Esophagus squamous epithelium (tissue), 4 donors: ENCODE measurements around the gene TOP2A.

Experiments
- POLR2A ChIP-seq, 4 donors: fragments of 450-650 bp; IDR thresholded peaks; one replicate each; pipeline ENCODE4 v1.6.1; 2017; ENCODE audit warnings: antibody characterized with exemption in 4 of 4, mild to moderate bottlenecking in 4 of 4, moderate library complexity in 3 of 4
- TF ChIP-seq, protein P1 (sequence below), 6 experiments: fragments of 450-650 bp in 4 of 6; fragments of 200-600 bp in 2 of 6; sonication (generic) in 2 of 6; IDR thresholded peaks; one replicate each; pipeline ENCODE4 v1.5.1; 2016 to 2019; ENCODE audit warnings: antibody characterized with exemption in 6 of 6, mild to moderate bottlenecking in 4 of 6, moderate library complexity in 4 of 6

DNA sequence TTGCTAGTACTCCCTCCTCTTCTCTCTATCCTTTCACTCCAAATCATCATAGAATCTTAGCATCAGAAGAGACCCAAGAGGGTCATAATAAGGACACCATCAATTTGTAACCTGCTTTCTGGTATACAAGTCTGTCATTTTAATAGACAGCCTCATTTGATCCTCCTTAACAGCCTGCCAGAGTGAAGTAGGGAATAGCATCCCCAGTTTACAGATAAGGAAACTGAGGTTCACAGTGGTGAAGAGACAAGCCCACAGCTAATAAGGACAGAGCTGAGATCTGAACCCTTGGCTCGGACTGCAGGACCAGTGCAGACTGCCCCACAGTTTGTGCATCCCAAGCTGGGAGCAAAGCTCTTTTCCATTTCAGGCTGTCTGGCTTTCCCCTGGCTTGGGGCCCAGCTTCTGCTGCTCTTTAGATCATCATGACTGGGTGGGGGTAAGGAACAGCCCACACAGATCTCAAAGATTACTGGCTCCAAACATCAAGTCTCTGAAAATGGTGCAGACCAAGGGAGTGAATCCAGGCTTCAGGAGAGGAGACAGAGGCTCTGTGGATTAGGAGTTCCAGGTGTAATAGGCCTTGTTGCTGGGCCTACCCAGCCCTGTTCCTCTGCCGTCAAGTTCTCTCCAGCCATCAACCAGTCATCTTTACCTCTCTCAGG, 15.3 kb upstream of the TOP2A start:
- TF ChIP-seq, protein P1, sequence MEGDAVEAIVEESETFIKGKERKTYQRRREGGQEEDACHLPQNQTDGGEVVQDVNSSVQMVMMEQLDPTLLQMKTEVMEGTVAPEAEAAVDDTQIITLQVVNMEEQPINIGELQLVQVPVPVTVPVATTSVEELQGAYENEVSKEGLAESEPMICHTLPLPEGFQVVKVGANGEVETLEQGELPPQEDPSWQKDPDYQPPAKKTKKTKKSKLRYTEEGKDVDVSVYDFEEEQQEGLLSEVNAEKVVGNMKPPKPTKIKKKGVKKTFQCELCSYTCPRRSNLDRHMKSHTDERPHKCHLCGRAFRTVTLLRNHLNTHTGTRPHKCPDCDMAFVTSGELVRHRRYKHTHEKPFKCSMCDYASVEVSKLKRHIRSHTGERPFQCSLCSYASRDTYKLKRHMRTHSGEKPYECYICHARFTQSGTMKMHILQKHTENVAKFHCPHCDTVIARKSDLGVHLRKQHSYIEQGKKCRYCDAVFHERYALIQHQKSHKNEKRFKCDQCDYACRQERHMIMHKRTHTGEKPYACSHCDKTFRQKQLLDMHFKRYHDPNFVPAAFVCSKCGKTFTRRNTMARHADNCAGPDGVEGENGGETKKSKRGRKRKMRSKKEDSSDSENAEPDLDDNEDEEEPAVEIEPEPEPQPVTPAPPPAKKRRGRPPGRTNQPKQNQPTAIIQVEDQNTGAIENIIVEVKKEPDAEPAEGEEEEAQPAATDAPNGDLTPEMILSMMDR (IDR thresholded peaks at IDR 0.05): no peak
- no peak for TF ChIP-seq POLR2A (IDR thresholded peaks at IDR 0.05)
